Measurements from ENCODE around the gene DOCK2. TPM values are rescaled to one million over a fixed set of nuclear protein-coding genes. Genes with fewer than 3 reads are reported as not detected.
"Not testable (repeated sequence)": the region's sequence is repeated elsewhere in the genome, so short reads cannot be mapped to it uniquely, and the experiment has no call there.

Gene DOCK2
- total RNA-seq, 2 experiments from 2014 or later, result 161 to 205 TPM

DNA sequence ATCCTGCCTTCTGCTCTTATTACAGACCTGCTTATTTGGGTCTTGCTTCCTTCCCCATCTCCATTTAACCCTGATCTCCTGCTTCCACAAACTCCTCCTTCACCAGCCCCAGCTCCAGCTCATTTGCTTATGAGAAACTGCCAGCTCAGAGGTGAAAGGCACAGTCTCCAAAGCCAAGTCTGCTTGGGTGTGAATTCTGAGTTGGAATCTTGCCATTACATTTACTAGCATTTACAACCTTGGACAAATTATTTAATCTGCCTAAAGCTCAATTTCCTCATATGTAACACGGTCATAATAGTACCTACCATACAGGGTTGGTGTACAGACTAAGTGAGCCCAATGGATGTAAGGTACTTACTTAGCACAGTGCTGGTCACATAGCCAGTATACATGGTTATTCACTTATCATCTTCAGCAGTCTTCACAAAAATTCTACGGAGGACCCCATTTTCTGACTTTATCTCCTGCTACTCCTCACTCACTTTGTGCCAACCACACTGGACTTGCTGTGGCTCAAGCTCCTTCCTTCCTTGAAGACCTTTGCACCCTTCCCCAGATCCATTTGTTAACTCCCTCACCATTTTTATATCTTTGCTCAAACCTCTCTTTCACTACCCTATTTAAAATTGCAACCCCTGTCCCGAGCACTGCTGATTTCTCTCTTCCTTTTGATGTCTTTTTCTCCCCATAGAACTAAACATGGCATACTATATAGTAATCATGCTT, 86.2 kb downstream of the DOCK2 start:
- peaks cover 4% of the 10 kb centered on the region; the same call in 1 of the 2 replicates for H3K79me2 ChIP-seq (ENCODE audit: insufficient read depth, low read depth, low read length)
- intact Hi-C loops (cut with micrococcal nuclease; ENCODE audit: unreplicated experiment), result no loop called here
- CTCF ChIA-PET (ENCODE audit: unreplicated experiment), result no interaction called here

DNA sequence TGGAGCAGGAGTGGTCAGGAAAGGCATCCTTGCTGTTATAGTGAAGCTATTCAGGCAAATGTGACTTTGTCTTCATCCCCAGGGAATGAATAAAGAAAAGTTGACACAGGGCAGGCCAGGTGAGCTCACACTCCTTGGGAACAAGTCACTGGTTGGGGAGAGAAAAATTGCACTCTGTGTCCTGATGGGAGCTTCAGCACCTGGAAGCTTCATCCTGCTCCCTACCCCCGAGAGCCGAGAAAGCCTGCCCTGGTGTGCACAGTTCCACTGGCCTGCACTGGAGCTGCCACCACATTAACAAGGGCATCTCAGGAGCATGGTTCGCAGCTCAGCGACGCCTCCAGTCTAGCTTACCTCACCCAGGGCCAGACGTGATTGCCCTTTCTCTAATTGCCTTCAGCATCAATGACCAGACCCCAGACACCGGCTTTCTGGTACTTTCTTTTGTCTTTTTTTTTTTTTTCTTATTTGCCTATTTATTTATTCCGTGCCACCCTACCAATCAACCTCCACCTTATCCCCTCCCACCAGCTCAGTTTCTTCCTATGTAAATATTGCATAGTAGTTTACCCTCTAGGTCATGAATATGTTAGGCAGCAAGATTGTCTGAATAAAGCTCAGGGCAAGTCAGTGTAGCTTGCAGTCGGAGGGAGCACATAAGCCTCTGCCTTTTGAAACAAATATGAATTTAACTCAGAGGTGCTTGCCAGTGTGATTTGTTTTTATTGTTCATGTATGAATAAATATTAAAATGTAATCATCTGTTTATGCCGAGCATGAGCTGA, 87.4 kb downstream of the DOCK2 start:
- Histone ChIP-seq H3K9me3 (ENCODE audit: low read length) (no peaks in the 10 kb centered on the region), H3K4me3 (ENCODE audit: low read depth, low read length, poor library complexity, severe bottlenecking) (no peak overlapping the region), H3K27ac (ENCODE audit: low read depth, low read length, poor library complexity, severe bottlenecking) (no peak overlapping the region), H3K9me2 (ENCODE audit: insufficient read depth, low read length) (no peaks in the 10 kb centered on the region), H3K4me1 (ENCODE audit: insufficient read depth, low read length, poor library complexity, severe bottlenecking) (no peaks in the 10 kb centered on the region), H4K20me1 (ENCODE audit: insufficient read depth, low read length) (no peaks in the 10 kb centered on the region), H3K36me3 (ENCODE audit: insufficient read depth, low read length) (peaks cover 94% of the 10 kb centered on the region), H3K79me2 (ENCODE audit: insufficient read depth, low read depth, low read length) (peaks cover 4% of the 10 kb centered on the region; the same call in 1 of the 2 replicates), H3K4me2 (ENCODE audit: low read length) (no peak overlapping the region), H2AFZ (ENCODE audit: low read length) (no peak overlapping the region)
- DNase-seq (ENCODE audit: low spot score), result no peak
- ChIA-PET CTCF (ENCODE audit: unreplicated experiment) (no interaction called here), POLR2A (interaction anchor here (0.6 to 1.1 kb wide), 5 partner anchors 9 to 234 kb away, joined by 3 to 7 read pairs (median 3); no protein-coding TSS in a partner anchor)
- no TSS peak for BruUV-seq (replicated peaks)
- TF ChIP-seq EZH2phosphoT487 (IDR thresholded peaks at IDR 0.05; ENCODE audit: borderline replicate concordance, low read depth, low read length), result no peak
- TF ChIP-seq, protein P1, sequence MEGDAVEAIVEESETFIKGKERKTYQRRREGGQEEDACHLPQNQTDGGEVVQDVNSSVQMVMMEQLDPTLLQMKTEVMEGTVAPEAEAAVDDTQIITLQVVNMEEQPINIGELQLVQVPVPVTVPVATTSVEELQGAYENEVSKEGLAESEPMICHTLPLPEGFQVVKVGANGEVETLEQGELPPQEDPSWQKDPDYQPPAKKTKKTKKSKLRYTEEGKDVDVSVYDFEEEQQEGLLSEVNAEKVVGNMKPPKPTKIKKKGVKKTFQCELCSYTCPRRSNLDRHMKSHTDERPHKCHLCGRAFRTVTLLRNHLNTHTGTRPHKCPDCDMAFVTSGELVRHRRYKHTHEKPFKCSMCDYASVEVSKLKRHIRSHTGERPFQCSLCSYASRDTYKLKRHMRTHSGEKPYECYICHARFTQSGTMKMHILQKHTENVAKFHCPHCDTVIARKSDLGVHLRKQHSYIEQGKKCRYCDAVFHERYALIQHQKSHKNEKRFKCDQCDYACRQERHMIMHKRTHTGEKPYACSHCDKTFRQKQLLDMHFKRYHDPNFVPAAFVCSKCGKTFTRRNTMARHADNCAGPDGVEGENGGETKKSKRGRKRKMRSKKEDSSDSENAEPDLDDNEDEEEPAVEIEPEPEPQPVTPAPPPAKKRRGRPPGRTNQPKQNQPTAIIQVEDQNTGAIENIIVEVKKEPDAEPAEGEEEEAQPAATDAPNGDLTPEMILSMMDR (conservative IDR thresholded peaks at IDR 0.05; ENCODE audit: low read length), result no peak
- intact Hi-C loops (cut with micrococcal nuclease; ENCODE audit: unreplicated experiment), result no loop called here

More for the DNA sequence above, 86.2 kb downstream of the DOCK2 start:
- Histone ChIP-seq H4K20me1 (ENCODE audit: insufficient read depth, low read length) (no peaks in the 10 kb centered on the region), H3K4me3 (ENCODE audit: low read depth, low read length, poor library complexity, severe bottlenecking) (no peak overlapping the region), H3K9me3 (ENCODE audit: low read length) (no peaks in the 10 kb centered on the region), H3K36me3 (ENCODE audit: insufficient read depth, low read length) (peaks cover 94% of the 10 kb centered on the region), H2AFZ (ENCODE audit: low read length) (no peak overlapping the region), H3K4me2 (ENCODE audit: low read length) (no peak overlapping the region), H3K27ac (ENCODE audit: low read depth, low read length, poor library complexity, severe bottlenecking) (no peak overlapping the region), H3K9me2 (ENCODE audit: insufficient read depth, low read length) (no peaks in the 10 kb centered on the region), H3K4me1 (ENCODE audit: insufficient read depth, low read length, poor library complexity, severe bottlenecking) (no peaks in the 10 kb centered on the region)
- TF ChIP-seq, protein P1 (conservative IDR thresholded peaks at IDR 0.05; ENCODE audit: low read length), result no peak
- TF ChIP-seq EZH2phosphoT487 (IDR thresholded peaks at IDR 0.05; ENCODE audit: borderline replicate concordance, low read depth, low read length), result no peak
- DNase-seq (ENCODE audit: low spot score), result no peak
- no TSS peak for BruUV-seq (replicated peaks)
- POLR2A ChIA-PET, result interaction anchor here (1.5 kb wide), 1 partner anchor 10 kb away, joined by 8 read pairs; no protein-coding TSS in a partner anchor

DNA sequence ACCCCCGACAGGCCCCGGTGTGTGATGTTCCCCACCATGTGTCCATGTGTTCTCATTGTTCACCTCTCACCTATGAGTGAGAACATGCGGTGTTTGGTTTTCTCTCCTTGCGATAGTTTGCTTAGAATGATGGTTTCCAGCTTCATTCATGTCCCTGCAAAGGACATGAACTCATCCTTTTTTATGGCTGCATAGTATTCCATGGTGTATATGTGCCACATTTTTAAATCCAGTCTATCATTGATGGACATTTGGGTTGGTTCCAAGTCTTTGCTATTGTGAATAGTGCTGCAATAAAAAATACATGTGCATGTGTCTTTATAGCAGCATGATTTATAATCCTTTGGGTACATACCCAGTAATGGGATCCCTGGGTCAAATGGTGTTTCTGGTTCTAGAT, 88.6 kb downstream of the DOCK2 start:
- ChIA-PET POLR2A (interaction anchor here (0.7 to 1.1 kb wide), 3 partner anchors 8 to 112 kb away, joined by 3 to 5 read pairs (median 3); no protein-coding TSS in a partner anchor), CTCF (ENCODE audit: unreplicated experiment) (interaction anchor here (0.5 kb wide), 1 partner anchor 79 kb away, joined by 3 read pairs; no protein-coding TSS in a partner anchor)
- H3K4me3 ChIP-seq (ENCODE audit: low read depth, low read length, poor library complexity, severe bottlenecking); H4K20me1 ChIP-seq (ENCODE audit: insufficient read depth, low read length); H3K79me2 ChIP-seq (ENCODE audit: insufficient read depth, low read depth, low read length); H3K4me1 ChIP-seq (ENCODE audit: insufficient read depth, low read length, poor library complexity, severe bottlenecking); H2AFZ ChIP-seq (ENCODE audit: low read length); H3K9me3 ChIP-seq (ENCODE audit: low read length); intact Hi-C loops (cut with micrococcal nuclease; ENCODE audit: unreplicated experiment); DNase-seq (ENCODE audit: low spot score); H3K9me2 ChIP-seq (ENCODE audit: insufficient read depth, low read length); BruUV-seq (replicated peaks); H3K27ac ChIP-seq (ENCODE audit: low read depth, low read length, poor library complexity, severe bottlenecking); H3K4me2 ChIP-seq (ENCODE audit: low read length): not testable (repeated sequence)
- peaks cover 91% of the 10 kb centered on the region for H3K36me3 ChIP-seq (ENCODE audit: insufficient read depth, low read length)

Measured in OCI-LY7 (cell line).